SK-N-MC (cell line): ENCODE data around the gene LTB.

Experiments used
- EZH2 ChIP-seq: fragments of 200-600 bp; sonication (generic); IDR thresholded peaks from one replicate; pipeline ENCODE4 v1.6.1; 2017; ENCODE audit warnings: antibody characterized with exemption
- POLR2AphosphoS5 ChIP-seq: IDR thresholded peaks from 2 replicates; pipeline ENCODE4 v1.6.1; 2012; ENCODE audit warnings: mild to moderate bottlenecking, low read depth, low read length, borderline replicate concordance

DNA sequence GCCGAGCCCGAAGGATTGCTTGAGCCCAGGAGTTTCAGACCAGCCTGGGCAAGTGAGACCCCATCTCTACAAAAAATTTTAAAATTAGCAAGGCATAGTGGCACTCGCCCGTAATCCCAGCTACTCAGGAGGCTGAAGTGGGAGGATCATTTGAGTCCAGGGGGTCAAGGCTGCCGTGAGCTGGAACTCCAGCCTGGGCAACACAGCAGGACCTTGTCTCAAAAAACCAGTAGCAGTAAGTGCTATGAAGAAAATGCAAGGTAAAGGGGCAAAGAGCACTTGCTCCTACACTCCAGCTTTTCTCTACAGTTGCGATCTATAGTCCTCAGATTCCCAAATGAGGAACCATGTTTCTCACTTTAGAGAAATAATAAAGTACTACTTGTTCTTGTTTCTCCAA lies 38.6 kb downstream of the LTB start:
- TF ChIP-seq POLR2AphosphoS5 (no peak), EZH2 (no peak)
